CD4-positive, alpha-beta memory T cell (primary cell): Measurements from ENCODE around the gene MAGED2. TPM values are rescaled to one million over a fixed set of nuclear protein-coding genes. Genes with fewer than 3 reads are reported as not detected.

ENCODE experiments used
- CTCF ChIA-PET: fragments of 350-600 bp; sonication (Branson Sonifier 250); formaldehyde crosslinking; loops from one replicate; lab custom pipeline; 2021; ENCODE audit warnings: inconsistent platforms; ENCODE audit not compliant: partially characterized antibody; lab: Charles Lee
- POLR2A ChIA-PET: fragments of 350-600 bp; sonication (Branson Sonifier 250); formaldehyde crosslinking; loops from one replicate; lab custom pipeline; 2021; ENCODE audit not compliant: partially characterized antibody; lab: Charles Lee
- DNase-seq, 5 donors: peaks; one replicate each; pipeline versions ENCODE4 v3.0.0 to v3.0.0-alpha.2; 2020 to 2022; ENCODE audit warnings: mixed read lengths in 1 of 5
- H3K27ac ChIP-seq: one replicate; pipeline ENCODE4 v1.7.0; 2013; ENCODE audit warnings: low read depth, low read length
- H3K27me3 ChIP-seq: 2 replicates; pipeline ENCODE4 v1.7.0; 2013; ENCODE audit warnings: mild to moderate bottlenecking, low read length, moderate library complexity; ENCODE audit not compliant: insufficient read depth
- H3K36me3 ChIP-seq: 2 replicates; pipeline ENCODE4 v1.7.0; 2013; ENCODE audit warnings: mild to moderate bottlenecking, low read length, moderate library complexity; ENCODE audit not compliant: insufficient read depth
- H3K4me1 ChIP-seq: 2 replicates; pipeline ENCODE4 v1.7.0; 2013; ENCODE audit warnings: mild to moderate bottlenecking, low read length, moderate library complexity; ENCODE audit not compliant: insufficient read depth
- H3K4me3 ChIP-seq, 2 donors: one replicate each; pipeline ENCODE4 v1.7.0; 2013; ENCODE audit warnings: low read length in 2 of 2, mild to moderate bottlenecking in 1 of 2
- H3K9me3 ChIP-seq, 2 donors: one replicate each; pipeline ENCODE4 v1.7.0; 2013; ENCODE audit warnings: low read length in 2 of 2, control low read depth in 1 of 2; ENCODE audit not compliant: control insufficient read depth in 1 of 2
- H3K27ac Mint-ChIP-seq, 7 donors: one replicate each; pipeline ENCODE4 v1.8.0; 2020 to 2021; ENCODE audit warnings: mixed read lengths in 7 of 7, mild to moderate bottlenecking in 6 of 7, inconsistent platforms in 3 of 7, moderate library complexity in 3 of 7
- H3K27me3 Mint-ChIP-seq, 2 donors: one replicate each; pipeline ENCODE4 v1.8.0; 2020 to 2021; ENCODE audit warnings: mixed read lengths in 2 of 2
- H3K36me3 Mint-ChIP-seq, 2 donors: one replicate each; pipeline ENCODE4 v1.8.0; 2020 to 2021; ENCODE audit warnings: mixed read lengths in 2 of 2, inconsistent platforms in 1 of 2, mild to moderate bottlenecking in 1 of 2
- H3K4me1 Mint-ChIP-seq, 4 donors: one replicate each; pipeline ENCODE4 v1.8.0; 2020 to 2021; ENCODE audit warnings: mixed read lengths in 4 of 4, mild to moderate bottlenecking in 1 of 4
- H3K4me3 Mint-ChIP-seq, 8 donors: one replicate each; pipeline ENCODE4 v1.8.0; 2020 to 2021; ENCODE audit warnings: mixed read lengths in 8 of 8, mild to moderate bottlenecking in 7 of 8, moderate library complexity in 6 of 8, inconsistent platforms in 3 of 8
- H3K9me3 Mint-ChIP-seq, 8 donors: one replicate each; pipeline ENCODE4 v1.8.0; 2020 to 2021; ENCODE audit warnings: mixed read lengths in 8 of 8, mild to moderate bottlenecking in 5 of 8, inconsistent platforms in 3 of 8, moderate library complexity in 1 of 8
- intact Hi-C: fragments of 100-400 bp; cut with micrococcal nuclease; formaldehyde crosslinking; loops from one replicate; pipeline ENCODE4 v1.15.1; 2023
- polyA plus RNA-seq, 2 donors: library from polyadenylated mRNA; unstranded; fragments of 300-500 nt; fragmentation: Illumina TruSeq; gene quantifications; one replicate each; pipeline ENCODE4 v1.2.3, GENCODE V29; 2021
- total RNA-seq, 2 experiments: library from RNA; stranded (reverse); gene quantifications; one replicate each; pipeline ENCODE4 v1.2.3, GENCODE V29; 2021

The MAGED2 gene
- total and polyA plus RNA-seq, 4 experiments from 2014 or later: 92.4 to 143 (median 94.4) TPM

GRCh38 chrX:54808109-54808604 lies 612 bp downstream of the MAGED2 start:
- ChIA-PET CTCF (interaction anchor here (1.4 kb wide), 1 partner anchor 168 kb away, joined by 5 read pairs; no protein-coding TSS in a partner anchor), POLR2A (interaction anchor here (0.6 to 3.2 kb wide), 8 partner anchors 168 to 1101 kb away, joined by 3 to 38 read pairs (median 4); partner anchors contain the start of genes APEX2, GNL3L, PHF8 and TSR2)
- Histone ChIP-seq H3K27ac (peak overlapping the region; percentile 80), H3K4me1 (peaks cover 15% of the 10 kb centered on the region), H3K4me3 (peak overlapping the region; percentile 65 to 86), H3K9me3 (no peaks in the 10 kb centered on the region), H3K27me3 (no peaks in the 10 kb centered on the region), H3K36me3 (peaks cover 26% of the 10 kb centered on the region)
- Mint-ChIP-seq H3K9me3 (peaks cover 0 to 6% (median 0%) of the 10 kb centered on the region in 8 donors), H3K27me3 (no peaks in the 10 kb centered on the region), H3K27ac (peak overlapping the region; percentile 96 to 99 (median 98)), H3K4me1 (peaks cover 10 to 28% (median 12%) of the 10 kb centered on the region in 4 donors), H3K4me3 (peak overlapping the region; percentile 87 to 96 (median 95)), H3K36me3 (peaks cover 8 to 24% of the 10 kb centered on the region in 2 donors)
- DNase-seq: no peak
- intact Hi-C loops: loop anchor here (1.0 to 10.0 kb wide), 10 partner anchors 168 to 1583 kb away; partner anchors contain the start of genes APEX2, FAM120C, GNL3L and HUWE1

DNA sequence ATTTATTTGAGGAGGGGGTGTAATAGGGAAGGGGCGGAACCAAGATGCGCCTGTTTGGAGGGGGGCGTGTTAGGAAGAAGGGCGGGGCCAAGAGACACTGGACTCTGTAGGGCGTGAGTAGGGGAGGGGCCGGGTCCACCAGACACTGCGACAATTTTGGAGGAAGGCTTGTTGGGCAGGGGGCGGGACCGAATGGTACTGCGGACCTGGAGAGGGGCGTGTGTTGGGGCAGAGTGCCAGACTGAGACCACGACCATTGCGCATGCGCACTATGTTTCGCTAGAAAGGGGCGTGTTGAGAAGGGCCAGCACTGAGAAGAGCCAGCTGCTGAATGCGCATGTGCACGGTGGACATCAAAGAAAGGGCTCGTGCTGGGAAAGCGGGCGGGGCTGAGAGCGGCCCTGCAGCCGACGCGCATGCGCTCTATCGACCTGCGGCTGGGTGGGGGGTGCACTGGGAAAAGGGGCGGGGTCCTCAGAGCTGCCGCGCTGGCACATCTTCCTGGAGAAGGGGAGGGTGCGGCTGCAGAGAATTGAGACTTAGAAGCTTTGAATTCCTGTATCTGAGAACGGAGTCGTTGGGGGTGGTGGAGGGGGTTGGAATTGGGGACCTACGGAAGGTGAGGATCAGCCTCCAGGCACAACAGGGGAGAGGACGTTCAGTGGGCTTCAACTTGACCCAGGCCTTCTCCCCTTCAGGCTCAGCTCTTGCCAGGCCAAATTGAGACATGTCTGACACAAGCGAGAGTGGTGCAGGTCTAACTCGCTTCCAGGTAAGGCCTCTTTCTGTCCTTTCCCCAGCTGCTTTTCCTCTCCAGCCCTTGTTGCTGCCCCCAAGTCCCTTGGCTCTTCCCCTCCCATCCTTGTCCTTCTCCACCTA lies 1.3 kb downstream of the MAGED2 start:
- peak overlapping the region; percentile 87 to 96 (median 95) for H3K4me3 Mint-ChIP-seq
- CTCF ChIA-PET: interaction anchor here (1.4 kb wide), 1 partner anchor 169 kb away, joined by 5 read pairs; no protein-coding TSS in a partner anchor
- H3K27ac Mint-ChIP-seq: peak overlapping the region; percentile 96 to 99 (median 98)

DNA sequence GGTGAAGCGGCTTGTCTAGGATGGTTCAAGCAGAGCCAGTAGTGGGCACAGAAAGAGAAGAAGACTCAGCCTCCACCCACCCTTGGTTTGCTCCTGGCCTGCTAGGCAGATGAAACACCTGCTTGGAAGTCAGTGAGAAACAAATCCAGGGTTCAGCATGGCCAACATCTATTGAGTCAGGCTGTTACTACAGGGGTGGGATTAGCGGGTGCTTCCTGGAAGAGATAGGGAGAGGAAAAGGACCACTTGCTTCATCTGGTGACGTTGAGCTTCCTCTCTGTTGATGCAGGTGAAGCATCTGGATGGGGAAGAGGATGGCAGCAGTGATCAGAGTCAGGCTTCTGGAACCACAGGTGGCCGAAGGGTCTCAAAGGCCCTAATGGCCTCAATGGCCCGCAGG lies 3.0 kb downstream of the MAGED2 start:
- H3K27ac ChIP-seq: no peak overlapping the region
- peaks cover 15 to 41% of the 10 kb centered on the region in 2 donors for H3K36me3 Mint-ChIP-seq
- H3K4me1 ChIP-seq: peaks cover 15% of the 10 kb centered on the region
- H3K27me3 ChIP-seq: no peaks in the 10 kb centered on the region
- no peaks in the 10 kb centered on the region for H3K27me3 Mint-ChIP-seq
- peak overlapping the region in 1 of 7 donors; percentile 57 for H3K27ac Mint-ChIP-seq
- H3K9me3 Mint-ChIP-seq: peaks cover 0 to 5% (median 0%) of the 10 kb centered on the region in 8 donors
- H3K4me3 Mint-ChIP-seq: no peak overlapping the region
- H3K4me1 Mint-ChIP-seq: peaks cover 10 to 28% (median 12%) of the 10 kb centered on the region in 4 donors
- ChIA-PET POLR2A (no interaction called here), CTCF (no interaction called here)
- peaks cover 42% of the 10 kb centered on the region for H3K36me3 ChIP-seq
- peak in 1 of 5 donors; percentile 9 for DNase-seq
- intact Hi-C loops: no loop called here
- H3K4me3 ChIP-seq: no peak overlapping the region
- H3K9me3 ChIP-seq: no peaks in the 10 kb centered on the region

More for the DNA sequence above, 1.3 kb downstream of the MAGED2 start:
- no peaks in the 10 kb centered on the region for H3K9me3 ChIP-seq
- Mint-ChIP-seq H3K4me1 (peaks cover 10 to 28% (median 12%) of the 10 kb centered on the region in 4 donors), H3K27me3 (no peaks in the 10 kb centered on the region), H3K9me3 (peaks cover 0 to 5% (median 0%) of the 10 kb centered on the region in 8 donors), H3K36me3 (peaks cover 8 to 31% of the 10 kb centered on the region in 2 donors)
- peak overlapping the region; percentile 65 to 86 for H3K4me3 ChIP-seq
- H3K36me3 ChIP-seq: peaks cover 33% of the 10 kb centered on the region
- H3K27me3 ChIP-seq: no peaks in the 10 kb centered on the region
- peaks cover 15% of the 10 kb centered on the region for H3K4me1 ChIP-seq
- peak; percentile 85 to 92 (median 90) for DNase-seq
- peak overlapping the region; percentile 80 for H3K27ac ChIP-seq
- POLR2A ChIA-PET: interaction anchor here (0.6 to 3.2 kb wide), 8 partner anchors 169 to 1100 kb away, joined by 3 to 38 read pairs (median 4); partner anchors contain the start of genes APEX2, GNL3L, PHF8 and TSR2
- intact Hi-C loops: loop anchor here (1.0 to 10.0 kb wide), 10 partner anchors 169 to 1584 kb away; partner anchors contain the start of genes APEX2, FAM120C, GNL3L and HUWE1

DNA sequence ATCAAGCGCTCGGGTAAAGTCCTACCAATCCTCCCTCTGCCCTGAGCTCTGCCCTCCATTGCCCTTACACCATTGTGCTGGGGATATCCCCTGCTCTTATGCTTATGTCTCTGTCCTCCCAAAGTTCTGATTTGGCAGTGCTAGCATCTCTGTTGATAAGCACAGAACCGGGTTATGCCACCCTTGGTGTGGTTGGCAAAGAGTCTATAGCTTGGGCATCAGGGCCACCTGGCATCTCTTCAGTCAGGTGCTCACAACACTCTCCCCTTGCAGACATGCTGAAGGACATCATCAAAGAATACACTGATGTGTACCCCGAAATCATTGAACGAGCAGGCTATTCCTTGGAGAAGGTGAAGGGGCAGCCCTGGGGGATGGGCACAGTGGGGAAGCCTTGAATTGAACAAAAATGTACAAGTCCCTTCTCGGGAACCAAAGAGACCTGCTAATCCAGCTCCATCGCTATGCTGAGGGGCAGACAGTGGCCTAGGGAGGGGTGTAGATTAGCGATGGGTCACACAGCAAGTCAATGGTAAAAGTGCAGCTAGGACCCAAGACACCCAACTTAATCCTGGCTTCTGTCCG lies 3.8 kb downstream of the MAGED2 start:
- H3K4me1 ChIP-seq: peaks cover 15% of the 10 kb centered on the region
- Mint-ChIP-seq H3K27ac (peak overlapping the region in 1 of 7 donors; percentile 24), H3K36me3 (peaks cover 23 to 49% of the 10 kb centered on the region in 2 donors), H3K27me3 (no peaks in the 10 kb centered on the region), H3K9me3 (peaks cover 0 to 5% (median 0%) of the 10 kb centered on the region in 8 donors), H3K4me1 (peaks cover 10 to 28% (median 12%) of the 10 kb centered on the region in 4 donors), H3K4me3 (peak overlapping the region in 3 of 8 donors; percentile 0 to 41 (median 35))
- no peaks in the 10 kb centered on the region for H3K9me3 ChIP-seq
- ChIA-PET CTCF (no interaction called here), POLR2A (interaction anchor here (1.2 kb wide), 1 partner anchor 172 kb away, joined by 3 read pairs; no protein-coding TSS in a partner anchor)
- no peak overlapping the region for H3K4me3 ChIP-seq
- no peak for DNase-seq
- H3K36me3 ChIP-seq: peaks cover 42% of the 10 kb centered on the region
- intact Hi-C loops: no loop called here
- H3K27ac ChIP-seq: no peak overlapping the region
- no peaks in the 10 kb centered on the region for H3K27me3 ChIP-seq

DNA sequence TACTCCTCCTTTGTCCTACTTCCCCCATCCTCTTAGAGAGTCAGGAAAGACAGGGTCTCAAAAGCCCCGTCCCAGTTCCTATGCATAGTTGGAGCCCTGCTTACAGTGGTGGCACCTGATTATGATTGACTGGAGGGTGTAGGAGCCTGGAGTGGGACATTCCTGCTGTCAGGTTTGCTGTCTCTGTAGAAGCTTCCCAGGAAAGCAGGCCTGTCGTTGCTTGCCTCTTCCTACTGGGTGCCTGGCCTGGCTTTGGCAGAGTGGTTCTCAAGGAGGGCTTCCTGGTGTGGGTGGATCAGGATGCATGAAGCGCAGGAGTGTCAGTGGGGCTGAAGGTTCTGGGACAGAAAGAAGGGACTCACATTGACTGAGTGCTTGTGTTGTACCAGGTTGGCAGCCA lies 4.8 kb downstream of the MAGED2 start:
- Mint-ChIP-seq H3K4me1 (peaks cover 9 to 23% (median 11%) of the 10 kb centered on the region in 4 donors), H3K9me3 (peaks cover 0 to 5% (median 0%) of the 10 kb centered on the region in 8 donors), H3K36me3 (peaks cover 23 to 50% of the 10 kb centered on the region in 2 donors), H3K27ac (no peak overlapping the region), H3K4me3 (no peak overlapping the region), H3K27me3 (no peaks in the 10 kb centered on the region)
- Histone ChIP-seq H3K9me3 (no peaks in the 10 kb centered on the region), H3K27ac (no peak overlapping the region), H3K36me3 (peaks cover 42% of the 10 kb centered on the region), H3K27me3 (no peaks in the 10 kb centered on the region), H3K4me3 (no peak overlapping the region), H3K4me1 (peaks cover 15% of the 10 kb centered on the region)
- intact Hi-C loops: no loop called here
- ChIA-PET CTCF (no interaction called here), POLR2A (interaction anchor here (1.2 kb wide), 1 partner anchor 173 kb away, joined by 3 read pairs; no protein-coding TSS in a partner anchor)
- DNase-seq: no peak

DNA sequence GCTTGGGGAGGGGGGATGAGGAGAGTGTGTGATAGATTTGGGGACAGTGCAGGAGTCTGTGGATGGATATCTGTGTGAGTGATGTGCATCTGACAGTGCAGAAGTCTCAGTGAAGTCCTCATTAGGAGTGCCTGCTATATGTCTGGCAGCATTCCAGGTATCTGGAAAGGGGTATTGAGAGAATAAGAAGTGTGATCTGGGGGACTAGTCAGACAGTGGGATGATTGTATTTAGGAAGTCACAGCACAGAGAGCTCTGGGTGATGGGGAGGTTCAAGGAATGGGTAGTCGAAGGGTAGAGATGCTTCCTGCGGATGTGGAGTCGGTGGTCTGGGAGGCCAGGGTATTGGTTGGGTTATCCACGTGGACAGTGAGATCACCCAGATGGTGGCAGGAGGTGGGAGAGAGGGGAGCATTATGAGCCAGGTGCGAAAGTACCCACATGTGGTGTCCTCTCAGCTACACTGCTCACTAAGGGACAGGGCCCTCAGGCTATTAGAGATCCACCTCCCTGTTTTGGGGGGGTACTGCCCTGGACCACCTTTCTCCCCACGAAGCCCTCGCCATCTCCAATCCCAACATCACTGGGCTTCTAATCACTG lies 9.8 kb downstream of the MAGED2 start:
- Histone ChIP-seq H3K36me3 (peaks cover 23% of the 10 kb centered on the region), H3K4me1 (no peaks in the 10 kb centered on the region), H3K27me3 (no peaks in the 10 kb centered on the region), H3K4me3 (no peak overlapping the region), H3K27ac (no peak overlapping the region), H3K9me3 (no peaks in the 10 kb centered on the region)
- Mint-ChIP-seq H3K27me3 (no peaks in the 10 kb centered on the region), H3K27ac (peak overlapping the region in 1 of 7 donors; percentile 22), H3K36me3 (peaks cover 15 to 31% of the 10 kb centered on the region in 2 donors), H3K4me1 (peaks cover 0 to 6% (median 0%) of the 10 kb centered on the region in 4 donors), H3K9me3 (peaks cover 0 to 2% (median 0%) of the 10 kb centered on the region in 8 donors), H3K4me3 (no peak overlapping the region)
- DNase-seq: no peak
- ChIA-PET CTCF (no interaction called here), POLR2A (no interaction called here)
- intact Hi-C loops: no loop called here
